HG03520 (cell line): ENCODE data around the gene DNAJC1.
"Not testable (repeated sequence)": the region's sequence is repeated elsewhere in the genome, so short reads cannot be mapped to it uniquely, and the experiment has no call there.

Experiments
- ATAC-seq: cut with Tn5 transposase; IDR thresholded peaks from one replicate; pipeline ENCODE4 v1.9.1; 2021; ENCODE audit warnings: mild to moderate bottlenecking, moderate library complexity; ENCODE audit not compliant: unreplicated experiment

The DNAJC1 gene, protein sequence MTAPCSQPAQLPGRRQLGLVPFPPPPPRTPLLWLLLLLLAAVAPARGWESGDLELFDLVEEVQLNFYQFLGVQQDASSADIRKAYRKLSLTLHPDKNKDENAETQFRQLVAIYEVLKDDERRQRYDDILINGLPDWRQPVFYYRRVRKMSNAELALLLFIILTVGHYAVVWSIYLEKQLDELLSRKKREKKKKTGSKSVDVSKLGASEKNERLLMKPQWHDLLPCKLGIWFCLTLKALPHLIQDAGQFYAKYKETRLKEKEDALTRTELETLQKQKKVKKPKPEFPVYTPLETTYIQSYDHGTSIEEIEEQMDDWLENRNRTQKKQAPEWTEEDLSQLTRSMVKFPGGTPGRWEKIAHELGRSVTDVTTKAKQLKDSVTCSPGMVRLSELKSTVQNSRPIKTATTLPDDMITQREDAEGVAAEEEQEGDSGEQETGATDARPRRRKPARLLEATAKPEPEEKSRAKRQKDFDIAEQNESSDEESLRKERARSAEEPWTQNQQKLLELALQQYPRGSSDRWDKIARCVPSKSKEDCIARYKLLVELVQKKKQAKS

GRCh38 chr10:22003177-22003963 lies at the start of gene DNAJC1:
DNAJC1 (minus strand) TSS chr10:22003730; CDS start chr10:22003434, 296 bp downstream.
- peak; percentile 93 for ATAC-seq

GRCh38 chr10:22053048-22053447 lies 49.5 kb upstream of the DNAJC1 start:
- no peak for ATAC-seq

GRCh38 chr10:22049635-22050034 lies 46.1 kb upstream of the DNAJC1 start:
- ATAC-seq, result no peak

GRCh38 chr10:22047812-22048211 lies 44.3 kb upstream of the DNAJC1 start:
- no peak for ATAC-seq

GRCh38 chr10:22043327-22043633 lies 39.8 kb upstream of the DNAJC1 start:
- no peak for ATAC-seq

GRCh38 chr10:22042557-22043326 lies 39.2 kb upstream of the DNAJC1 start:
- no peak for ATAC-seq

DNA sequence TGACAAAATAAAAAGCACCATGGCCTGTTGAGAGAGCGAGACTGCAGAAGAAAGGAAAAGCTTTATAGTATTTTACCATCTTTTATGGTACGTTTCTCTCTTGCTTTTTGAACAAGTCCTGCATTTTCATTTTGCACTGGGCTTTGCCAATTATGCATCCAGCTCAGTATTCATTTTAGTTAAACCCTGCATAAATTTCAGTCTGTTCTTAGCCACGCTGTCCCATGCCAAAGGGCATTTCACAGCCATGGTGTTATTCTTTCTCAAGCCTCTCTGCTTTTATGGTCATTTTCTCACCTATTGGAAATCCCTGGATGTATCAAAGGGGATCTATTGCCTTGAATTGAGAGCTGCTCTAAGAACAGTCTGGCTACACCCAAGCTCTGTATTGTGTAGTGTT lies 30.8 kb upstream of the DNAJC1 start:
- ATAC-seq, result no peak

GRCh38 chr10:22032268-22032667 lies 28.7 kb upstream of the DNAJC1 start:
- ATAC-seq, result not testable (repeated sequence)

DNA sequence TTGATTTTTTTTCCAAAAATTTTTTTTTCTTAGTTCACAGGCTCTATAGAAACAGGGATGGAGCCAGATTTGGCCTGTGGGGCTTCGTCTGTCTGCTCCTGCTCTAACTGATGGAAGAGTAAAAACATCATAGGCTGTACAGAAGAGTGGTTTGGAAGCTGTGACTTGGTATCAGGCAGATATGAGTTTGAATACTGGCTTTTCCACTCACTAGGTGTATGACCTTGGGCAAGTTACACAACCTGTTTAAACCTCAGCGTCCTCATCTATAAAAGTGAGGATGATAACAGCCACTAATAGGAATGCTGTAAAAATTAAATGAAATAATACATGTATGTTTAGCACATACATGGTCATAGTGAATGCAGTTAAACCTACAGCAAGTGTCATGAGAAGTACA lies 26.9 kb upstream of the DNAJC1 start:
- no peak for ATAC-seq

GRCh38 chr10:22029445-22030236 lies 26.1 kb upstream of the DNAJC1 start:
- ATAC-seq, result no peak

GRCh38 chr10:22027364-22028238 lies 24.1 kb upstream of the DNAJC1 start:
- ATAC-seq, result no peak

DNA sequence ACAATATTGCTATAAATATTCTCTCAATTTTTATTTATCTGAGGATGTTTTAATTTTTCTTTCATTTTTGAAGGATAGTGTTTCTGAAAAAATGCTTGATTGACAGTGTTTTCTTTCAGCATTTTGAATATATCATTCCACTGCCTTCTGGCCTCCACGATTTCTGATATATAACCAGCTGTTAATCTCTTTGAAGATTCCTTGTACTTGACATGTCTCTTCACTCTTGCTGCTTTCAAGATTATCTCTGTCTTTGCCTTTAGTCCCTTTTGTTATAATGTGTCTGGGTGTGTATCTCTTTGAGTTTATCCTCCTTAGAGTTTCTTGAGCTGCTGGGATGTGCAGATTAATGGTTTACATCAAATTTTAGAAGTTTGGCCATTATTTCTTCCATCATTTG lies 22.8 kb upstream of the DNAJC1 start:
- ATAC-seq, result no peak

DNA sequence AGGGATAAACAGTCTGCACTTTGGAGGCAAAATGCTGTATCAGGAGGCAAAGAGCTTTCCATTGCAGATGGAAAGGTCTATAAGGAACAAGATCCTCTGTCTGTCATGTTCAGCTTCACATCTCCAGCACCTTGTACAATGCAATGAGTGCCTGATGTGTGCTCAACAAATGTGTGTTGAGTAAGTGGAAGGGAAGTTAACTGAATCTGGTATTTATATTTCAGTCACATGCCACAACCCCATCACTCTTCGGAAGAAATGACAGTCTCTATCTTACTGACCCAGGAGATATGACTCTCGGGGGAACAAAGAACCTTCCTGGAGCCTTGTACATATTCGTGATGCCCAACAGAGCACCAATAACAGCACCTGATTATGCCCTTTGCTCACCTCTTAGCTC lies 20.0 kb upstream of the DNAJC1 start:
- no peak for ATAC-seq

- no peak for ATAC-seq
These were observed 18.9 kb upstream of the DNAJC1 start for GRCh38 chr10:22022257-22023032.

GRCh38 chr10:22021144-22021543 lies 17.6 kb upstream of the DNAJC1 start:
- ATAC-seq, result not testable (repeated sequence)

GRCh38 chr10:22017283-22018020 lies 13.9 kb upstream of the DNAJC1 start:
- ATAC-seq, result no peak

- ATAC-seq, result no peak
These were observed 12.6 kb upstream of the DNAJC1 start for GRCh38 chr10:22016046-22016705.
